Pons (tissue), 1 donor: ENCODE measurements around the gene DIRAS2.
A peak's percentile ranks its signal among the peaks of the same experiment; 100 is the strongest.
"Not testable (repeated sequence)": the region's sequence is repeated elsewhere in the genome, so short reads cannot be mapped to it uniquely, and the experiment has no call there.

Source experiments
- DNase-seq: peaks from one replicate; pipeline ENCODE4 v3.0.0-alpha.2; 2016; ENCODE audit warnings: low spot score

DIRAS2 gene, protein sequence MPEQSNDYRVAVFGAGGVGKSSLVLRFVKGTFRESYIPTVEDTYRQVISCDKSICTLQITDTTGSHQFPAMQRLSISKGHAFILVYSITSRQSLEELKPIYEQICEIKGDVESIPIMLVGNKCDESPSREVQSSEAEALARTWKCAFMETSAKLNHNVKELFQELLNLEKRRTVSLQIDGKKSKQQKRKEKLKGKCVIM

DNA sequence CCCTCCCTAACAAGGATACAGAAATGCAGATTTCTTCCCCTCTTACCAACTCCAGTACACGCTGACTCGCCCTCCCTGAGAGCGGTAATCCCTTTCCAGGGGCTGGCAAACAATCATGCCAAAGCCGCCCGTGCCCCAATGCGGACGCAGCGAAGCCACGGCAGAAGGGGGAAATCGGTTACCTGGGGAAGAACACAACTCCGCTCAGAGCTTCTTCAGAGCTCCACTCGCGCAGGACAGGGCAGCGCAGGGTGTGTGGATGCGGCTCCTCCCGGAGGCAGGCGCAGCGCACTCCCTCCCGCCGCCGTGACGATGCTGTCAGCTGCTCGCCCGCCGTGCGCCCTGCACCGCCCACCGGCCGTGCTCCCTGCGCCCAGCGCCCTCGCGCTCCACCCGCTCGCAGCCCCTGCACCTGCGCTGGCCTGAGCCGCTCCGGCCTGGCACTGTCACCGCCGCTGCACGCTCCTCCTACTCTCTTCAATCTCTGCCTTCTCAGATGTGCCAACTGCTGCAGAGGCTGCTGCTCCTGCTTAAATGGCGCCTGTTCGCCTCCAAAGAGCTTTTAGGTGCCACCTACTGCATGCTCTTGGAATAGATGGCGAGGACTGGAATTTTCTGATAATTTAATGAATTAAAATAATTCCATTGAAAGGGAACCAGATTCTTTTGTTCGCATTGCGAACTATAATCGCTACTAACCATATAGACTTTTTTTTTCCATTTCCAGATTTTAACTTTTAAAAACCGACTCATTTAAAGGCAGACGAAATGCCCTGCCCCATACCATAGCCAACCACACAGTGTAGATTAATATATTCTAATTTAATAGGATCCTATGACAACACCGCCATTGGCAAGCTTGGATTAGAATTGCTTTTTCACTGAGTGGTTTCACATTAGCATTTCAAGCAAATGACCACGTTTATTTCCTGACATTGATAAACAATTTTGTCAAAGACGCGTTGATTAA, at the start of gene DIRAS2:
Gene DIRAS2 (minus strand): TSS at position 255 of the 970 bp plus-strand sequence. CDS start 28,997 bp downstream, outside the sequence.
- DNase-seq = peak; percentile 84

GRCh38 chr9:90684736-90685135, 42.1 kb upstream of the DIRAS2 start:
- no peak for DNase-seq

- no peak for DNase-seq
These were observed 41.5 kb upstream of the DIRAS2 start for GRCh38 chr9:90684106-90684505.

GRCh38 chr9:90680534-90680933, 37.9 kb upstream of the DIRAS2 start:
- DNase-seq = no peak

DNA sequence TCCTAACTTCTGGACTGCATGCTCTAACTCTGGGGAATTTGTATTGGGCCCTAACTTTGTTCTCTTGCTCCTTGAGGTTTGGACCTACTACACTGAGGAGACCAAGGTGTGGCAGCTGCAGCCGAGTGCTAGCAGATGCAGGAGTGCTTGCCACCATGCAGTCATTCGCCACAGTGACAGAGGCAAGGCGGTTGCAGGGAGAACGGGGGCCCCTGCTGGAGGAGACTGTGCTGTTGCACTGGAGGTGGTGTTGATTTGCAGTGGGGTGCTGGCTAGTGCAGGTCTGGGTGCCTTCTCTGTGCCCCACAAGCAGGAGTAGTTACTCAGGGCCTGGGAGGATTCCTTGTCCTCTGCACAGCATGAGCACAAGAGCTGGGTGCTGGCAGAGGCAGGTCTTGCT, 22.4 kb upstream of the DIRAS2 start:
- no peak for DNase-seq

- no peak for DNase-seq
These were observed 17.2 kb upstream of the DIRAS2 start for GRCh38 chr9:90659650-90660364.

- no peak for DNase-seq
These were observed 16.2 kb upstream of the DIRAS2 start for GRCh38 chr9:90658783-90659182.

DNA sequence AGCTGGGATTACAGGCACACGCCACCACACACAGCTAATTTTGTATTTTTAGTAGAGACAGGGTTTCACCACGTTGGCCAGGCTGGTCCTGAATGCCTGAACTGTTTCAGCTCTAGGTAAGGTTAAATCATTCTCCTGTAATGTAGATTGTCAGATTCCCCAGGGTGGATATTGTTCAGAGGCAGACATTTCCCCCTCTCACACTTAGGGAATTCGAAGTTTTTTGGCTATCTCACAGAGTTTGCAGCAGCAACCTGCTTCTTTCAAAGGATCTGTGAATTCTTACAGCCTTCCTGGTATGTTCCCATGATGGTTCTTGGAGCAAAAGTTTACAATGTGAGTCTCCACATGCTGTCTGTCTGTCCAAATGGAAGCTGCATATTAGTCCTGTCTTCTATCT, 15.6 kb upstream of the DIRAS2 start:
- DNase-seq = no peak

- not testable (repeated sequence) for DNase-seq
These were observed 14.3 kb upstream of the DIRAS2 start for GRCh38 chr9:90656876-90657275.

- no peak for DNase-seq
These were observed 8.6 kb upstream of the DIRAS2 start for GRCh38 chr9:90651246-90651645.

- DNase-seq = no peak
These were observed 5.2 kb upstream of the DIRAS2 start for GRCh38 chr9:90647843-90648242.

GRCh38 chr9:90645721-90646120, 3.1 kb upstream of the DIRAS2 start:
- no peak for DNase-seq

- DNase-seq = peak; percentile 69
These were observed 638 bp downstream of the DIRAS2 start for GRCh38 chr9:90641884-90642487.

DNA sequence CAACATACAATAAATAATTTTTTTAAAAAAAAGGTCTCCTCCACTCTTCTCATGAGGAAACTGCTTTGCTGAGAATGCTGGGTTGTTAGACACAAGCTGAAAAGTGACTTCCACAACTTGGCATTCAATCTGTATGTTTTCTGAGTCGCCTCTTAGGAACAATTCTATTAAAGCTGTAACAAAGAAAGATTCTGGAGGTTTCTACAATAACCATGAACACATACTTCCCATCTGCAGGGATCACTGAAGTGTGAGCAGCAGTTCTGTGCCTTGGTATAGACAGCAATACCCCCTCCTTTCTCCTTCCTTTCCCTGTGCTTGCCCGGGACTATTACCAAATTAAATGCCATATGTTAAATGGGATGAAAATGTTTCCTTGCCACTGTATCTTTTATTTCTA, 1.5 kb downstream of the DIRAS2 start:
- DNase-seq = peak; percentile 69

DNA sequence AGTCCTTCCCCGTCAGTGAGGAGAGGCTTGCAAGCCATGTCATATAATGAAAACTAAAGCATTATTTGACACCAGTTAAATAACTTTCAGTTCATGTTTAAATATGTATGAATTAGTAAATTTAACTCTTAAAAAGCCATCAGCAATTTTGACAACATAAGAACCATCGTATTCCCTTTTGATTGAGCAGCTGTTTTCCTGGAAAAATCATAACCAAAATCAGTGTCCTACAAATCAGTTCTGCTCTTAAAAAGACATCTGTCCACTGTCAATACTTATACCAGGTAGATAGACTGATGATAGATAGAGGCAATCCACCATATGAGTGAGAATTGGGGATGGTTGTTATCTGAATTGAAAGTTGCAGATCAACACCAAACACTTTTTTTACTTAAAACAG, 2.3 kb downstream of the DIRAS2 start:
- DNase-seq = peak; percentile 52

- peak; percentile 59 for DNase-seq
These were observed 5.0 kb downstream of the DIRAS2 start for GRCh38 chr9:90637626-90638025.

DNA sequence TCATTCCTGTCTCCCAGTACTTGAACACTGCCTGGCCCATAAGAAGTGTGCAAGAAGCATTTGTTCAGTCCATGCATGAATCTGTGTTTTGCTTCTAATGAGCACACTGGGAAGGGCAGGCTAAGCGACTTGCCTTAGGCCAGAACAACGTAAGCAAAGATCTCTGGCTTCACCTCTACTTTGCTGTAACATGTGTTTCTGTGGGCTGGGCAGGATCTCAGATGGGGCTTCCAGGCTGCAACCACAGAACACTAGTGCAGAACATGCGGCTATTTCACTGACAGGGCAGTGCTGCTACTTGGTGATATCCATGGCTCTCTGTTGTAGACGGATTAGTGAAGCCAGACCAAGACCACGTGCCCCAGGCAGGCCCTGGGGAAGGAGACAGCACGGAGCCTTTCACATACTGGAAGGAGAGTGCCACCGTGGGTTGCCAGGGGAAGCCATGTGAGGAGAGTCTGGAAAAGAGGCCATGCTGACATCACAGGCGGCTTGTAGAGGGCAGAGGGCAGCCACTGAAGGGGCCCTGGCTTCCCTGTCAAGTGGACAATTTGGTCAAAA, 9.9 kb downstream of the DIRAS2 start:
- no peak for DNase-seq

DNA sequence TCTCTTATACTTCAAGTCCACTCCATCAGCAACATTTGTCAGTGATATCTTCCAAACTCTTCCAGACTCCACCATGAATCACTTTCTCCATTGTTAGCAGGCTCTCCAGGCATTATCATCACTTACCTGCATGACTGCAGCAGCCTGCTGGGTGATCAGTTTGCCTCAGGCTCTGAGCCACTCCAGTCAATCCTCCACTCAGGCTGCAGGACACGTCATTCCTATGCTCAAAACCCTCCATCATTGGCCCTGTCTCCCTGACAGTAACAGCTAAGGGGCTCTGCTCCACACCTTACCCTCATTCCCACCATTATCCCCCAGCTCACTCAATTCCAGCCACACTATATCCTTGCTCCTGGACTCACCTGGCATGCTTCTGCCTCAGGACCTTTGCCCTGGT, 10.7 kb downstream of the DIRAS2 start:
- no peak for DNase-seq

DNA sequence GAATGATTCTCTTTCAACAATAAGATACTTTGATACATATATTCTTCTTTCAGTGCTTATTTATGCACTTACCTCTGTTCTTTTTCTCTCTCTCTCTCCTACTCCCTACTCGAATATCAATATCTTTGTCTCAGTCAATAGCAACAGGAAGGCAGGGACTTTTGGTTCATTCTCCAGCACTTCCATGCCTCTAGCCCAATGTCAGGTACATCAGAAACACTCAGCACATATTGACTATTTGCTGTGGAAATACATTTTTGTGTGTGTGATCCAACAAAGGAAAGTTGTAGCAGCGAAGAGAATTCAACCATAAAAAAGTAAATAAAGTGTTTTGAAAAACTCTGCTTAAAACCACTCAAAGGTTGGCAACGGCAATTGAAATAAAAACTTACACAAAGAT, 12.6 kb downstream of the DIRAS2 start:
- DNase-seq = no peak

GRCh38 chr9:90629354-90629753, 13.3 kb downstream of the DIRAS2 start:
- no peak for DNase-seq

- no peak for DNase-seq
These were observed 25.8 kb downstream of the DIRAS2 start for GRCh38 chr9:90616806-90617205.

GRCh38 chr9:90613502-90613901, 29.1 kb downstream of the DIRAS2 start:
- no peak for DNase-seq
